WI38 (cell line): Measurements from ENCODE around the gene MAGI1.
"Not testable (repeated sequence)": the region's sequence is repeated elsewhere in the genome, so short reads cannot be mapped to it uniquely, and the experiment has no call there.

Source experiments
- H3K4me3 ChIP-seq: 2 replicates; pipeline ENCODE4 v1.5.1; 2011; ENCODE audit warnings: low read depth, mild to moderate bottlenecking, control low read depth, low read length
- CTCF ChIP-seq: IDR thresholded peaks from 2 replicates; pipeline ENCODE4 v1.5.1; 2012; ENCODE audit warnings: low read depth, mild to moderate bottlenecking, control low read depth, low read length

Gene MAGI1

GRCh38 chr3:65548848-65549625, 489.7 kb downstream of the MAGI1 start:
- TF ChIP-seq CTCF: no peak
- peak overlapping the region; percentile 61 for H3K4me3 ChIP-seq

- no peak for TF ChIP-seq CTCF
- no peak overlapping the region for H3K4me3 ChIP-seq
Observed at GRCh38 chr3:65545429-65545828, 493.3 kb downstream of the MAGI1 start.

GRCh38 chr3:65543391-65543790, 495.3 kb downstream of the MAGI1 start:
- H3K4me3 ChIP-seq: not testable (repeated sequence)

DNA sequence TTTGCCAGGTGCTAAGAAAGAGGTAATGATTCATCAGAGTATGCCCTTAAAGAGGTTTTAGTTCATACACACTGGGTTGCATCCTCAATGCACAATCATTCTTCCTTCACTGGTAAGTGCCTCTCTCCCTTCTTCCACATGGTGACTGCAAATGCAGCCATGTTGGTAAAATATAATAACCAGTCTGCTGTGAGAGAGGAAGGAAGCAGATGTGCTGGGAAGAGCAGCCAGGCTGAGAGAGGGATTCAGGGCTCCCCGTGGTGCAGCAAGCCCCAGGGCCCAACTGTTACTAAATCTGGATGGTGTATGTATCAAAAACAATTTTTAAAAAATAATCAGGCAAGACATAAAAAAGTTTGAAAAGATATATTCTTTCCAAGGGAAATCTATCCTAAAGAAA, 498.1 kb downstream of the MAGI1 start:
- no peak overlapping the region for H3K4me3 ChIP-seq
- no peak for TF ChIP-seq CTCF

- H3K4me3 ChIP-seq: no peak overlapping the region
- TF ChIP-seq CTCF: no peak
Observed at GRCh38 chr3:65539616-65540015, 499.1 kb downstream of the MAGI1 start.

- no peak overlapping the region for H3K4me3 ChIP-seq
- TF ChIP-seq CTCF: no peak
Observed at GRCh38 chr3:65538101-65538500, 500.6 kb downstream of the MAGI1 start.

GRCh38 chr3:65537109-65537508, 501.6 kb downstream of the MAGI1 start:
- H3K4me3 ChIP-seq: no peak overlapping the region
- TF ChIP-seq CTCF: no peak

- no peak for TF ChIP-seq CTCF
Observed at GRCh38 chr3:65535260-65535659, 503.5 kb downstream of the MAGI1 start.

More at GRCh38 chr3:65535260-65535659, 503.5 kb downstream of the MAGI1 start:
- no peak overlapping the region for H3K4me3 ChIP-seq
